COLO668 (cell line): ENCODE measurements around the gene DSCAML1.
"Not testable (repeated sequence)": the region's sequence is repeated elsewhere in the genome, so short reads cannot be mapped to it uniquely, and the experiment has no call there.

ENCODE experiments used
- DNase-seq: peaks from one replicate; lab custom pipeline; 2025; ENCODE audit not compliant: unreplicated experiment; lab: John Stamatoyannopoulos, UW

Gene DSCAML1

DNA sequence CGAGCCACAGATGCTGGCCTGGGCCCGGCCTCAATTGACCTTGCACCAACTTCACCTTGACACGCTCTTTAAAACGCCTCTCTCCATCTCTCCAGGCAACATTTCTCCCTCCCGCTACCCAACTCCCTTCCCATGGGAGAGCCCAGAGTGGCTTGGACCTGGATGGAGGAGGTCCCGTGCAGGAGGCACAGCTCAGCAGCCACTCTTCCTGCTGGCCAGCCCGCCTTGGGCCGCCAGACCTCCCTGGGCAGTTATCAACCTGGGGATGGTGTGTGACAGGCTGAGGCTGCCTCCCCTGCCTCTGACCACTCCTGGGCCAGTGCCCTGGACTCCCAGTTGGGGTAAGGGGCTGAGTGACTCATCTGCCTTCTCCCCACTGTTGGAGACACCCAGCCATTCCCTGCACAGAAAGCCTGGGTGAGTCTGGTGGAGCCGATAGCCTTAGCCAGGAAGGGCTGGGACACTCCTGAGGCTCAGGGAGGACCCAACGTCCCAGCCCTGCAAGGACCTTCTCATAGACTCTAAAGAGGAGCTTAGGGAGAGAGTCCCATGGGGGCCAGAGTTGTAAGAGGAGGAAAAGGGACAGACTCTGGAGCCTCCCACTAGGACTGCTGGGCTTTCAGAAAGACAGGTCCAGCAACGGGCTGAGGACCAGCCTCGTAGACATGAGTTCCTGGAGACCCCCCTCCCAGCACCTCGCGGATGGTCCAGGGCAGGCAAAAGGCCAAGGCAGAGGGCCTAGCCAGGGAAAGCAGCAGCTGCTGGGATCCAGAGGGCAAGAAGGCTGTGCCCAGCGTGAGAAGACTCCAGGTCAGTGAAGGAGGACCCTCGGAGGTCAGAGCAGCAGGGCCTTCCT, 337.7 kb downstream of the DSCAML1 start:
- no peak for DNase-seq

DNA sequence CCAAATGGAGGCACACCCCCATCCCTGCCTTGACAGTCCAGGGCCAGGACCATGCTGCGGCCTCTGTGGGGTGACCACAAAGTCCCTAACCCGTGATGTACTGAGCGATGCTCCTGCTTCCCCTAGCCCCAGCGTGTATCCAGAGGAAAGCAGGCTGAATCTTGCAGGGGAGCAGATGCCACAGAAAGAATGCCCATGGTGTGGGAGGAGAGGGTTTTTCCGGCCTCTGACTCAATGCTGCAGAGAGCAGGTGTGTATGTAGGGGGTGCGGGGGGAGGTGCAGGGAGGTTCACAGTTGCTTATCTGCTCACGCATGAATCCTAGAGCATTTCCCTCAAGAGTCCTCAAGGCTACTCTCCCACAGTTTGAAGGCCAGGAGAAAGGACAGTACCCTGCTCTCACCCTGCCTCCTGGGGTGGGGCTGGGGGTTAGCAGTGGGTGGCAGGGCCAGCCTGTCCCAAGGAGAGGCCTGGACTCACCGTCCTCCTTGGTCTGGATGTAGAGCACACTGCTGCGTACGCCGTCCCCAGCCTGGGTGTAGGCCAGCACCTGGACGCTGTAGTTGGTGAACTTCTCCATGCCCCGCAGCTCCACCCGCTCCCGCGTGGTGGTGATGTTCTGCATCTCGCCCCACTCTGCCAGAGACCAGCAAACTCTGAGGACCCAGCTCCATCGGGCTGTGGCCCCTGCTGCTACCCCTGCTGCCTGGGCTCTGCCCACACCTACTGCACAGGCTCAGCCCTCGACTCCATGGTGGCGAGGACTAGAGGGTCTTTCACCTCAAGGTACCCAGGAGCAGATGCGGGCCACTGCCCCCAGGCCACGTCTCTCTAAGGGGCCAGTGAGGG, 338.5 kb downstream of the DSCAML1 start:
- peak; percentile 83 for DNase-seq

DNA sequence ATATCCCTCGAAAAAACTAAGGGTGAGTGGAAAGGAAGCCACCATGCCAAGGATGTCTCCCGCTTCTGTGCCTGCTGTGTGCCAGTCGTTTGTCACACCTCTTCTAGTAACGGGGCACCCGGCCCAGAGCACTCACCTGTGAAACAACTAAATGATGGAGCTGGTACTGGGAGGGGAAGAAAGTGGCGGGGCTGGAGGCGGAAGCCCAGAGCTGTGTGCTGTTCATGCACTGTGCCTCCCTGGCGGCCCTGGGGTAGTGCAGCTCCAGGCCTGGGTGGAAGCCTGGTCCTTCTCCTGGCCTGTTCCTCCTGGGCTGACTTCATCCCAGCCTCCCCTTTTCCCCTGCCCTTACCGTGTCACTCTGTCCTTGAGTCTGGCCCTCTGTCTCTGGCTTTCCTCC, 339.2 kb downstream of the DSCAML1 start:
- peak; percentile 69 for DNase-seq

DNA sequence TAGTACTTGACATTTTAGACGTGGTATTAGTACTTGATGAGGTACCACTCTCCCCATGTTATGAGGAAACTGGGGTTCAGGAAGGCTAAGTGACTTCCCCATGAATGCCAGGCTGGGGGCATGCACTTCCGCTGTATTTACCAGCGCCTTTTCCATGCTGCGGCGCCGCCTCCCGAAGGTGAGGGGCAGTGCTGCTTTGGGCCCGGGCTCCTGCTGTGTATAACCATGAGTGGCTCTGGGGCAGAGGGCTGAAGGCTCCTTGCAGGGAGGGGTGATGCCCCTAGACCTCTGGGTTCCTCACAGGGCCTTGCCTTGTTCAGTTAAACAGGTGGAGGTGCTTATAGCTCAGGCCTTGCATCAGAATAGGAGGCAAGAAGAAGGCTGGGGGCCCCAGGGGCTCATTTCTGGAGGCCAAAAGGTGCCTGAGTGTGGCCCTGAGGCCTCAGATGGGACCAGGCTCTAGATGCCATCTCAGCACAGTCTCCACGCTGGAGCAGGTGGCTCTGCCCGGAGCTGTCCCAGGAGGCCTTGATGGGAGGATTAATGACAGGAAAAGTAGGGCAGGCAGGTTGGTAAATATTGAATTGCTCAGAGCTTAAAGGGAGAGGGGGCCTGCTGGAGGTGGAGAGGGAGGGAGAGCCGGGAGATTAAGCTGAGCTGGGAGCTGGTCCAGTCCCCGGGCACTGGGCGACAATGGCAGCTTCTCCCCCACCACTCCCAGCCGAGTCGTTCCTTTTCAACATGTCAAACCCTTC, 339.8 kb downstream of the DSCAML1 start:
- peak; percentile 81 for DNase-seq

DNA sequence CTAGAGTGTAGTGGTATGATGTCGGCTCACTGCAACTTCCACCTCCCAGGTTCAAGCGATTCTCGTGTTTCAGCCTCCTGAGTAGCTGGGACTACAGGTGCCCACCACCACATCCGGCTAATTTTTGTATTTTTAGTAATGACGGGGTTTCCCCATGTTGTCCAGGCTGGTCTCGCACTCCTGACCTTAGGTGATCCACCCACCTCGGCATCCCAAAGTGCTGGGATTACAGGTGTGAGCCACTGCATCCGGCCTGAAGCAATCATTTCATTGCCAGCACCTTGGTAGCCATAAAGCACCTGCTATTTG, 340.3 kb downstream of the DSCAML1 start:
- not testable (repeated sequence) for DNase-seq

DNA sequence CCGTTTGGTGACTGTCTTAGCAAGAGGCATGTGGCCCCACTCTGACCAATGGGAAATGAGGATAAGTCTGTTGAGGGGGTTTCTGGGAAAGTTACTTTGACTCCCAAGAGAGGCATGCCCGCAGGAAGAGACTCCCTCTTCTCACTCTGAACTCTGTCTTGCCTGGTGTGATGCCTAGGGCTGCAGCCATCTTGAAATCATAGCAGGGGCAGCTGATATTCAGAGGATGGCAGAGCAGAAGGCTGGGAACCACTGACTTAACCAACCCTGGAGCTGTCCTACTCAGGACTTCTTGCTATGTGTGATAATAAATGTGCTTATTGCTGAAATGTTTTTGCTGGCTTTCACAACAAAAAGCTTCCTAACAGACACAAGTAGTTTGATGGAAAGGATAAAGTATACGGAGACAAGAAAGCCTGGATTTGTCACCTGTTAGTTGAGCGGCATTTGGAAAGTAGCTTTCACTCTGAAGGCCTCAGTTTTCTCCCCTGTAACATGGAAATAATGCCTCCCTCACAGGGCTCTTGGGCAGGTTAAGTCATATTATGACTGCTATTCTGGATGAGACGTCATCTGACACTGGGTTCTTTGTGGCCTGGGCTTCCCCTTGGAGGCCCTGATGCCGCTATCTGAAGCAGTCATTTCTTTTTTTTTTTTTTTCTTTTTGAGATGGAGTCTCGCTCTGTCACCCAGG, 340.8 kb downstream of the DSCAML1 start:
- no peak for DNase-seq

DNA sequence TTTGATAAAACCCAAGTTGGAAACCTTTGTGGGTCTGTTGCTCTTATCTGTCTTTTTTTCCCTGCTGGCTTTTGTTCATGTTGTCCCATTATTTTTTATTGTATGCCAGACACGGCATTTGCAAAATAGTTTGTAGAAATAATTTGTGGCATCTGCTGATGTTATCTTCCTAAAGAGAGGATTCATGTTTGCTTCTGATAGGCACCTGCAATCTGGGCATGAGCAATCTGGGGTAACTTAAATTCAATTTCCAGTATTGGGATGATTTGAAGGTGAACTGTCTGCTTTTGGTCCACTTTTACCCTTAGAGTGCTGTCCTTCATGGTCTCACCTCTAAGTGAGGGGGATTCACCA, 342.5 kb downstream of the DSCAML1 start:
- DNase-seq = no peak

DNA sequence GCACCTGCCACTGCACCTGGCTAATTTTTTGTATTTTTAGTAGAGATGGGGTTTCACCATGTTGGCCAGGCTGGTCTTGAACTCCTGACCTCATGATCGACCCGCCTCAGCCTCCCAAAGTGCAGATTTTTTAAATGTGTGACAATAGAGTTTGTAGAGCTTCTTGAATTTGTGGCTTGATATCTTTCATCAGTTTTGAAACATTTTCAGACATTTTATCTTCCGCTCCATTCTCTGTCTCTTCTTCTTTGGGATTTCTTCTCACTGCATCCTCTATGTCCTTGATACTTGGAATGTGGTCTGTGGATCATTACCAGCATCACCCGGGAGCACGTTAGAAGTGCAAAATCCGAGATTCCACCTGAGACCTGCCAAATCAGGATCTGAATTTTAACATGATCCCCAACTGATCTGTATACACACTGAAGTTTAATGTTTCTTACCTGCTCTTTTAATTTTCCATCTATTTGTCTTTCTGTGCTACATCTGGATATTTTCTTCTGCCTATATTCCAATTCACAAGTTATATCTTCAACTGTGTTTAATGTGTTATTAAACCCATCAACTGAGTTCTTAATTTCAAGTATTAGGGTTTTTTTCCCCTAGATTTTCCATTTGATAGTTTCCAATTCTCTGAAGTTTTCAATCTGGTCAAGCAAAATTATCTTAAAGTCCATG, 343.0 kb downstream of the DSCAML1 start:
- no peak for DNase-seq

DNA sequence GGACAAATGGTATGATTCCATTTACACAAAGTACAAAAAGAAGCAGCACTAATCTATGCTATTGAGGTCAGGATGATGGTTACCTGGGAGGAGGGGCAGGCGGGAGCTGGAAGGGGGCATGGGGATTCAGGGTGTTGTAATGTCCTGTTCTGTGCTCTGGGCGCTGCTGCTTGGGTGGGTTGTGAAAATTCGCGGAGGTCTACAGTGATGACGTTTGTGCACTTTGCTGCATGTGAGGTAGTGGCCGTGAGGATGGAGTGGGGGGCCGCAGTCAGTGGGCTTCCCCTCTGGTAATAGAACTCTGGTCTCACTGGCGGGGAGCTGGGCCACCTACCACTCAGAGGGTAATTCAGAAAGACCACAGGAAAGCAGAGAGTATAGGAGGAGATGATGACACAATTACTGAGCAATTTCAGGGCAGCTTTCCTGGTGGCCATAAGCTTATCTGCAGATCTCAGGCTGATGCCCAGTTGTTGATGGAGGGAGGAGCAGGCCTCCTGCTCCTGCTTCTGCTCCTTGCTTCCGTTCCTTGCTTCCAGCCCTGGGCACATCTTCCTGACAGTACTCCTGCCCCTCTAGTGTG, 347.8 kb downstream of the DSCAML1 start:
- no peak for DNase-seq

DNA sequence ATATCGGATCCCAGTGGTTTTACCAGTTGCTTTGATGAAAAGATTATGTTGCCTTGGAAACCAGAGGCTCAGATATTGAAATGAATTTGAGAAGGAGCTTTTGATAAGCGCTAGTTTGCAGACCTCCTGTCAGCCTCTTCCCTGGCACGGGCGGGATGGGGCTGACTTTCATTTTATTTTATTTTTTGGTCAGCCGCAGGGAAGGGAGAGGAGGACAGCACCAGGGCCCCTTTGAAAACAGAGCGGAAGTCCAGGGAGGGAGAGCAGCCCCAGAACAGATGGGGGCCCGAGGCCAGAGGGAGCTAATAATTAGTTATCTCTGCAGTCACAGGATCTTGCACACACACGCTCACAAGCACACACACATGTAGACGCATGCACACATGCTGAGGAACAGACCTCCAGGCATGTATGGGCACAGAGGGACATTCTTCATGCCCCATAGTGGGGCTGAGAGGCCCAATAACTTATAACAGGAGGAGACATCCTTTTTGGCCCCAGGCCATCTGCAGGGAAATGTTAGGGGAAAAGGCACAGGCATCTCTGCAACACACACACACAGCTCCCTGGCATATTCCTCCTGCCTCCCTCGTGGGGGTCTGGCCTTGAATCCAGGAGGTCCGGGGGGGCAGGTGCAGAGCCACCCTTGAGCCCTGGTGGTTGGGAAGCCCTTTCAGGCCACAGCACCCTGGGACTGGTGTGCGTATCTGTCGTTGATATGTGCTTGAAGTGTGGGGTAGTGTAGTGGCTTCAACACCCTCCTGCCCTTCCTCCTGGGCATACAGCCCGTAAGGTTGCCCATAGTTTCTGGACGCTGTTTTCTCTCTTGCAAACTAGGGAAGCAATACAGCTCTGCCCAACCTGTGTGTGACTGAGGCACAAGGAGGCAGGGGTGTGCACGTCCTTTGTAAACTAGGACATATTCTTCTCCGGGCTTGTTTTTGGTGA, 352.0 kb downstream of the DSCAML1 start:
- DNase-seq = no peak

DNA sequence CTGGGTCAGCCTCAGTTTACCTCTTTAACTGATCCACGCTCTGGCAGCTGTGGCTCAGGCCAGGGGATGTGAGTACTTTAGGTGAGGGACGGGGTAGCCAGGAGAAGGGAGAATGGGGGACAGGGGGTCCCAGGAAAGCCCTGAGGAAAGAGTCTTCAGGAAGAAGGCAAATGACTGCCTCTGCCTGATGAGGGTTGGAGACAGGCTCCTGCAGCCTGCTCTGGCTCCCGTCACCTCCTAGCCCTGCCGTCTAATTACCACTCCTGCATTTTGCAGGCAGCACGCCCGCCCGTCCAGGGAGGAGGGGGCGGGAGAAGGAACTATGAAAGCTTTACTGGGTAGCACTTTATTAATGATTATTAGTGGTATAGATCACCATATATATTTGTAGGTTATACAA, 352.8 kb downstream of the DSCAML1 start:
- DNase-seq = no peak

DNA sequence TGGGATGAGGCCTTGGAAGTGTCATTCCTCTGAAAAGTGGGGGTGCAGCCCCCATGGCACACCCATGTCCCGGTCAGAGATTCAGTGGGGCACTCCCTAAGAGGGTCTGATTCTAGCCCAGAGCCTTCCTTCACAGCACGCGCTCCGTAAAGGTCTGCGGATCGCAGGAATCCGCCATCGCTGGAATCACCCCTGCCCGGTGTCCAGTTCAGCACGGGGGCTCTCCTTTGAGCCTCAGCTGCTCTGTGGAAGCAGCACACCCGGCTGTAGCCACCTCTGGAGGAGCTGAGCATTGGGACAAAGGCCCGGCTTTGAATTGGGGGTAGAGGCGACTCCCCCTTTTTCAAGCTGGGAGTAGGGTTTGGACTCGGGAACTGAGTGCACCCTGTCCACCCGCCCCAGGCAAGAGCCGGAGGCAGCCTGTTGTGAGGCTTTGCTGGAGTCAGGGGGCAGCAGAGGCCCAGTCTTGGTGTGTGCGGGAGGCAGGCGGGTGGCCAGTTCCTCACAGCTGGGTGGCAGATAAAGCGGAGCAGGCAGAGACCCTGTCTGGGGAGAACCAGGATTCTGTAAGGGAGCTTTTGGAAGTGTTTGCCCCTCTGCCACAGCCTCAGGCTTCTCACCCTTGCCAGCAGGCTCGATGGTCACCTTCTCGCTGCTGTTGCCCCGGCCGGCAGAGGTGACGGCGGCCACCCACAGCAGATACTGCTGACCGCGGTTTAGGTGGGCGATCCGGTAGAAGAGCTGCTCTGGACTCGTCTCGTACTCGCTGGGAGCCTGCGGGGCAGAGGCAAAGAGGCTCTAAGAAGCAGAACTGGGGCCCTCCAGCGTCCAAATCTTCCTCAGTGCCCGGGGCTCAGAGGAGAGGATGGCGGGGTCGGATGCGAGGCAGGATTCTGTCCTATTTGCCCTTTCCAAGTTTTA, 353.5 kb downstream of the DSCAML1 start:
- DNase-seq = peak; percentile 48

DNA sequence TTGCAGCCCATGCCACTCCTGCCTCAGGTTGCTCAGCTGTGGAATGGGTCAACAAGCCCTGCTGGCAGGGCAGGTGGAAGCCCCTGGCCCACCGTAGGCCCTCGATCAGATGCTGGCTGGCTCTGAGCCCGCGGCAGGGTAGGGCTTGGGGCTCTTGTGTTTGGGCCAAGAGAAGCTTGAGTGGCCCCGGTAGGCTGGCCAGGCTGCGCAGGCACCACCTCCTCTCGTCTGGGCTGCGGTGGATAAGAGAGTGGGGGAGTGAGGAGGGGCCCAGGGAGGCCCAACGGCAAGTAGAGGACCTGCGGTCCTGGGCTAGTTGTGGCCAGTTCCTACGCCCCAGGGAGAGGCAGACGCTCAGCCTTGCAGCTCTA, 354.2 kb downstream of the DSCAML1 start:
- DNase-seq = no peak

DNA sequence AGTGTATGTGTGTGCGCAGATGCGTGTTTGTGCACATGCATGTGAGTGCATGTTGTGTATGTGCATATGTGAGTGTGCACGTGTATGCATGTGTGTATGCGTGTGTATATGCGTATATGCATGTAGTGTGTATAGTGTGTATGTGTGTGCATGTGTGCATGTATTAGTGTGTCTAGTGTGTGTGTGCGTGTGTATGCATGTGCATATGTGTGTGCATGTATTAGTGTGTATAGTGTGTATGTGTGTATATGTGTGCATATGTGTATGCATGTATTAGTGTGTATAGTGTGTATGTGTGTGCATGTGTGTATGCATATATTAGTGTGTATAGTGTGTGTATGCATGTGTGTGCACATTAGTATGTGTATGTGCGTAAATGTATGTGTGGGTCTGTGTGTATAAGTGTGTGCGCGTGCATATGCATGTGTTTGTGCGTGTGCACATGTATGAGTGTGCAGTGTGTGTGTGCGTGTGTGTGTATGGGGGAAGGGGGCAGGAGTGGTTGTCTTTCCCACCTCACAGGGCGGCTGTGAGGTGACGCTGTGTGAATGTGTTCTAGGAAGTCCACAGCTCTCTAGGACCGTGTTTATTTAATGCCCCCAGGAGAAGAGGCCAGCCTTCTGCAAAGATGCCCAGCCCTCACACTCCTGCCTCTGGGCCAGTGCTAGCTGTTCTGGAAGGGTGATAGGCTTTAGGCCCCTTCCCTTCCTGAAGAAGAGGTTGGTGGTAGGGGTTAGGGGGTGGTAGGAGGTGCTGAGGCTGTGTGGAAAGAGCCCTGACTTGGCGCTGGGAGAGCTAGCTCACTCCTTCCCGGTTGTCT, 354.8 kb downstream of the DSCAML1 start:
- no peak for DNase-seq

DNA sequence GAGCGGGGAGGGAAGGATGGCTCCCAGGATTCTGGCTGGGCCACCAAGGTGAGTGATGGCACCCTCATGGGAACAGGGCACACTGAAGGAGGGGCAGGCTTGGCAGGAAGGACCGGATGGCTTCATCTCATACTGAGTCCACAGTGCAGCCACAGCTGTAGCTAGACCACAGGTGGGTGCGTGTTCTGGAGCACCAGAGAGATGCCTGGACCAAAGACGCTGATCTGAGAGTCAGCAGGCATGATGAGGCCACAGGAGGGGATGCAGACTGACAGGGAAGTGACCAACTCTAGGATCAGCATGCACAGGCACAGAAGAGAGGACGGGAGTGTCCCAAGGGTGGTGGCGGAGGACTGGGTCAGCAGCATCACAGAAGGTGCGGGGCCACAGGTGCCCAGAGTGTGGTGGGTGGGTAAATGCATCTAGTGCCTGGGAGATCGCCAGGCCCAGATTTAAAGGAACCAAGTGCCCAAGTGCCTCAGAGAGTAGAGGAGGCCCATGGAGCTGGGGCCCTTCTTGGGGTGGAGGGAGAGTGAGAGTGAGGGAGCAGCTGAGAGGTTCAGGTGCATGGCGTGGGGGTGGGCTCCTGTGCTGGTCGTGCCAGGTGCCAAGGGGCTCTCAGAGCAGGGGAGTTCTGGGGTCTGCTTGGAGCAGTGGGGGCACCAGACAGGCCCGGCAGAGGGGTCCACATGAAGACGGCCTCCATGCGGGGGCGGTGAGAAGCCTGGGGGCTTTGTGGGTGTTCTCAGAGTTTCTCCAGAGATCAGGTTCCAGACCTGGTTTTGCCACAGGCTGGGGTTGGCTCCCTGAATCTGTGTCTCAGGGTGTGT, 355.7 kb downstream of the DSCAML1 start:
- no peak for DNase-seq

DNA sequence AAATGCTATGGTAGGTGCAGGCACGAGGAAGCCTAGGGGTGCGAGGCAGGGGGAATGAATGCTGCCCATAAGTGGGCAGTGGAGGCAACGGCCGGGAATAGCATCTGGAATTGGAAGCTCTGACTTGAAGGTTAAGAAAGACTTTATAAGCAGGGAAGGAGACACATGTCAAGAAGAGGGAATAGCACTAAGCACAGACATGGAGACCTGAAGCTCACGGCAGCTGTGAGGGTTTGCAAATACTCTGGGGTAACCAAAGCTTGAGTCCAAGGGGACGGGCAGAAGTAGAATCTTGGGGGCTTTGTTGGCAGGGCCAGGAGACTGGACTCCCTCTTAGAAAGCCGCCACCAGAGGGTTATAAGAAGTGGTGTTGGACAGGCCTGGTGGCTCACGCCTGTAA, 356.8 kb downstream of the DSCAML1 start:
- DNase-seq = no peak
